Pancreas (tissue), 10 donors: ENCODE data around the gene NKPD1. TPM values are rescaled to one million over a fixed set of nuclear protein-coding genes. Genes with fewer than 3 reads are reported as not detected.

Source experiments
- ATAC-seq, 4 donors: fragments of 200-7000 bp; cut with Tn5 transposase; one replicate each; pipeline versions ENCODE4 v1.8.0 to v1.9.1; 2020; ENCODE audit warnings: mild to moderate bottlenecking in 4 of 4, moderate library complexity in 4 of 4
- DNase-seq, 6 donors: peaks; one replicate each; pipeline ENCODE4 v3.0.0-alpha.2; 2020
- FAIRE-seq: peaks from 2 replicates; lab custom pipeline; 2012; peaks lifted over from hg19 to GRCh38; lab: Jason Lieb, UNC
- H3K27ac ChIP-seq, 4 donors: fragments of 200-600 bp; sonication (generic); 1 replicate in 3 of 4; 2 replicates in 1 of 4; pipeline versions ENCODE4 v1.5.0 to v1.8.0; 2020
- H3K27me3 ChIP-seq, 4 donors: fragments of 200-600 bp; one replicate each; pipeline ENCODE4 v1.8.0; 2021
- H3K36me3 ChIP-seq, 3 donors: fragments of 200-600 bp; sonication (generic) in 1 of 3; one replicate each; pipeline versions ENCODE4 v1.5.0 to v1.8.0; 2020 to 2021
- H3K4me1 ChIP-seq, 3 donors: fragments of 200-600 bp; one replicate each; pipeline ENCODE4 v1.8.0; 2021
- H3K4me3 ChIP-seq, 4 donors: fragments of 200-600 bp; sonication (generic) in 2 of 4; one replicate each; pipeline versions ENCODE4 v1.5.0 to v1.8.0; 2020 to 2021
- H3K9me3 ChIP-seq, 4 donors: fragments of 200-600 bp; one replicate each; pipeline ENCODE4 v1.8.0; 2021
- CTCF ChIP-seq, 4 donors: fragments of 200-600 bp; sonication (generic) in 3 of 4; IDR thresholded peaks; one replicate each; pipeline versions ENCODE4 v1.5.0 to v1.8.0; 2021; ENCODE audit warnings: antibody characterized with exemption in 4 of 4
- WGBS, 2 donors: extraction: QIAGEN DNeasy Blood & Tissue Kit; methylation state at CpG; one replicate each; pipeline ENCODE4 v1.1.7; 2013; 5-methylcytosine and 5-hydroxymethylcytosine counted together
- intact Hi-C, 3 donors: fragments of 100-400 bp; cut with DNase I; formaldehyde crosslinking; loops; one replicate each; pipeline versions ENCODE4 v1.11.1 to v1.14.2; 2022
- polyA plus RNA-seq, 2 donors: library from polyadenylated mRNA; stranded (reverse); fragments of 200-250 nt; gene quantifications; one replicate each; pipeline ENCODE4 v1.2.3, GENCODE V29; 2013
- total RNA-seq, 6 donors: library from RNA; stranded (reverse); fragmentation: NEBNext Ultra II Directional in 4 of 6; extraction: Animal tissue kit (Norgen Biotek cat#: 25700) in 4 of 6; gene quantifications; one replicate each; pipeline versions ENCODE4 v1.2.1 to v1.2.4, GENCODE V29; 2021 to 2023
- donor health status: healthy with polysubstance abuse.
- donor health status: DM: no; HTN: no; CAD: no; lungs with moderate emphysema.
- donor health status: DM: no; HTN: no; CAD: no.
- donor health status: control.
- donor health status: control.
- donor health status: Bipolar disorder and iron deficiency.
- donor health status: DM: yes; HTN: yes; CAD: no.
- donor health status: DM: no; HTN: no; CAD: no.
- donor health status: DM: no; HTN: no; CAD: no.
- donor health status: DM: yes; HTN: yes; CAD: no.

Gene NKPD1
- total and polyA plus RNA-seq, 8 donors, result 0.03 to 0.33 (median 0.14) TPM; not detected in 4

- DNase-seq (no peak), FAIRE-seq (no peak), ATAC-seq (peak; percentile 54 to 86 (median 82))
- no peaks in the 10 kb centered on the region for H3K9me3 ChIP-seq
- H3K4me1 ChIP-seq, result peaks cover 0 to 16% (median 15%) of the 10 kb centered on the region in 3 donors
- H3K27me3 ChIP-seq, result no peaks in the 10 kb centered on the region
- TF ChIP-seq CTCF (IDR thresholded peaks at IDR 0.05), result no peak
- intact Hi-C loops, result no loop called here
- H3K36me3 ChIP-seq, result no peaks in the 10 kb centered on the region
- no peak overlapping the region for H3K4me3 ChIP-seq
- H3K27ac ChIP-seq, result peak overlapping the region in 1 of 4 donors; percentile 28
- WGBS, 2 donors, result 29 to 30% methylated on average over 9 of the region's 9 CpGs
Observed at GRCh38 chr19:45113628-45114027, 47.2 kb downstream of the NKPD1 start.

- TF ChIP-seq CTCF (IDR thresholded peaks at IDR 0.05), result no peak
- no peaks in the 10 kb centered on the region for H3K9me3 ChIP-seq
- no peaks in the 10 kb centered on the region for H3K36me3 ChIP-seq
- intact Hi-C loops, result no loop called here
- H3K27me3 ChIP-seq, result no peaks in the 10 kb centered on the region
- WGBS, 2 donors, result 87 to 91% methylated on average over 11 of the region's 11 CpGs
- H3K4me3 ChIP-seq, result no peak overlapping the region
- ATAC-seq (no peak), DNase-seq (no peak), FAIRE-seq (no peak)
- no peak overlapping the region for H3K27ac ChIP-seq
- peaks cover 0 to 11% (median 7%) of the 10 kb centered on the region in 3 donors for H3K4me1 ChIP-seq
Observed at GRCh38 chr19:45112111-45112827, 48.5 kb downstream of the NKPD1 start.

Other genes with a start within 250 kb of the NKPD1 start
- 100 to 1,000 TPM in 1 of 6 donors, 10 to 100 TPM in 1, 1 to 10 TPM in 4; 1.1 to 213 (median 5.7) TPM for gene APOC1, start 246.4 kb downstream of the NKPD1 start, total RNA-seq
- gene APOC1, start 246.4 kb downstream of the NKPD1 start, polyA plus RNA-seq, result 1 to 10 TPM; 5.0 to 7.6 TPM
- under 1 TPM in 1 of 6 donors, not detected in 5; 0.47 TPM for gene APOC4, start 218.7 kb downstream of the NKPD1 start, total RNA-seq
- not detected for gene APOC4, start 218.7 kb downstream of the NKPD1 start, polyA plus RNA-seq
- gene APOC2, start 214.9 kb downstream of the NKPD1 start, total RNA-seq, result 10 to 100 TPM in 1 of 6 donors, 1 to 10 TPM in 1, under 1 TPM in 2, not detected in 2; 0.49 to 22.1 (median 3.8) TPM
- gene APOC2, start 214.9 kb downstream of the NKPD1 start, polyA plus RNA-seq, result 1 to 10 TPM in 1 of 2 donors, under 1 TPM in 1; 0.54 to 2.2 TPM
- gene CLPTM1, start 205.6 kb downstream of the NKPD1 start, total RNA-seq, result 10 to 100 TPM; 56.4 to 73.6 (median 63.8) TPM
- 10 to 100 TPM; 74.5 to 81.9 TPM for gene CLPTM1, start 205.6 kb downstream of the NKPD1 start, polyA plus RNA-seq
- gene RELB, start 159.5 kb downstream of the NKPD1 start, total RNA-seq, result 10 to 100 TPM in 4 of 6 donors, 1 to 10 TPM in 2; 8.3 to 21.7 (median 13.4) TPM
- gene RELB, start 159.5 kb downstream of the NKPD1 start, polyA plus RNA-seq, result 10 to 100 TPM; 25.1 to 33.5 TPM
- gene CLASRP, start 121.9 kb downstream of the NKPD1 start, total RNA-seq, result 10 to 100 TPM; 34.8 to 55.0 (median 47.7) TPM
- gene CLASRP, start 121.9 kb downstream of the NKPD1 start, polyA plus RNA-seq, result 100 to 1,000 TPM; 213 to 244 TPM
- gene ZNF296, start 84.5 kb downstream of the NKPD1 start, total RNA-seq, result under 1 TPM; 0.15 to 0.52 (median 0.32) TPM
- gene ZNF296, start 84.5 kb downstream of the NKPD1 start, polyA plus RNA-seq, result 1 to 10 TPM; 2.0 to 2.1 TPM
- 10 to 100 TPM in 1 of 6 donors, 1 to 10 TPM in 5; 3.8 to 11.4 (median 7.7) TPM for gene GEMIN7, start 81.7 kb downstream of the NKPD1 start, total RNA-seq
- 10 to 100 TPM; 16.6 to 26.2 TPM for gene GEMIN7, start 81.7 kb downstream of the NKPD1 start, polyA plus RNA-seq
- 10 to 100 TPM; 13.0 to 18.7 (median 15.1) TPM for gene PPP1R37, start 67.8 kb downstream of the NKPD1 start, total RNA-seq
- gene PPP1R37, start 67.8 kb downstream of the NKPD1 start, polyA plus RNA-seq, result 10 to 100 TPM; 31.7 to 57.4 TPM
- 10 to 100 TPM in 5 of 6 donors, 1 to 10 TPM in 1; 9.7 to 18.9 (median 12.8) TPM for gene TRAPPC6A, start 17.3 kb upstream of the NKPD1 start, total RNA-seq
- gene TRAPPC6A, start 17.3 kb upstream of the NKPD1 start, polyA plus RNA-seq, result 10 to 100 TPM; 19.3 to 37.9 TPM
- gene BLOC1S3, start 17.8 kb upstream of the NKPD1 start, total RNA-seq, result 10 to 100 TPM in 1 of 6 donors, 1 to 10 TPM in 5; 4.3 to 12.3 (median 6.3) TPM
- 1 to 10 TPM; 2.1 to 3.6 TPM for gene BLOC1S3, start 17.8 kb upstream of the NKPD1 start, polyA plus RNA-seq
- 1 to 10 TPM in 4 of 6 donors, under 1 TPM in 2; 0.59 to 2.6 (median 1.3) TPM for gene EXOC3L2, start 84.4 kb upstream of the NKPD1 start, total RNA-seq
- gene EXOC3L2, start 84.4 kb upstream of the NKPD1 start, polyA plus RNA-seq, result 1 to 10 TPM; 3.1 to 4.5 TPM
- gene MARK4, start 90.3 kb upstream of the NKPD1 start, total RNA-seq, result 10 to 100 TPM; 13.9 to 22.8 (median 20.0) TPM
- 10 to 100 TPM; 12.8 to 21.0 TPM for gene MARK4, start 90.3 kb upstream of the NKPD1 start, polyA plus RNA-seq
- 1 to 10 TPM in 1 of 6 donors, not detected in 5; 1.2 TPM for gene CKM, start 161.9 kb upstream of the NKPD1 start, total RNA-seq
- gene CKM, start 161.9 kb upstream of the NKPD1 start, polyA plus RNA-seq, result 1 to 10 TPM in 1 of 2 donors, under 1 TPM in 1; 0.23 to 4.9 TPM
- gene KLC3, start 179.8 kb upstream of the NKPD1 start, total RNA-seq, result 1 to 10 TPM; 1.7 to 3.3 (median 2.4) TPM
- 1 to 10 TPM; 4.6 to 6.4 TPM for gene KLC3, start 179.8 kb upstream of the NKPD1 start, polyA plus RNA-seq
- gene ERCC2, start 209.6 kb upstream of the NKPD1 start, total RNA-seq, result 10 to 100 TPM in 2 of 6 donors, 1 to 10 TPM in 4; 7.1 to 13.0 (median 8.1) TPM
- gene ERCC2, start 209.6 kb upstream of the NKPD1 start, polyA plus RNA-seq, result 10 to 100 TPM; 16.1 to 19.5 TPM
- gene PPP1R13L, start 244.1 kb upstream of the NKPD1 start, total RNA-seq, result 10 to 100 TPM; 22.8 to 42.7 (median 27.6) TPM
- gene PPP1R13L, start 244.1 kb upstream of the NKPD1 start, polyA plus RNA-seq, result 10 to 100 TPM; 50.5 to 54.4 TPM
- gene POLR1G, start 245.7 kb upstream of the NKPD1 start, total RNA-seq, result 1 to 10 TPM in 5 of 6 donors, under 1 TPM in 1; 0.91 to 5.3 (median 2.9) TPM
- gene POLR1G, start 245.7 kb upstream of the NKPD1 start, polyA plus RNA-seq, result 1 to 10 TPM; 1.6 to 3.3 TPM